CD4-positive, CD25-positive, alpha-beta regulatory T cell (primary cell): ENCODE measurements around the gene SMARCD3. TPM values are rescaled to one million over a fixed set of nuclear protein-coding genes. Genes with fewer than 3 reads are reported as not detected.

Experiments
- ATAC-seq, 2 donors: fragments of 150-1000 bp; cut with Tn5 transposase; one replicate each; pipeline ENCODE4 v1.10.0; 2021; ENCODE audit warnings: low read depth in 2 of 2, moderate number of reproducible peaks in 2 of 2, moderate library complexity in 1 of 2
- DNase-seq, 3 donors: peaks; one replicate each; pipeline versions ENCODE4 v3.0.0 to v3.0.0-alpha.2; 2012 to 2022; ENCODE audit warnings: mixed read lengths in 1 of 3
- H3K27ac ChIP-seq: one replicate; pipeline ENCODE4 v1.7.0; 2013; ENCODE audit warnings: mild to moderate bottlenecking, low read length; ENCODE audit not compliant: insufficient read depth, poor library complexity, severe bottlenecking
- H3K27me3 ChIP-seq: one replicate; pipeline ENCODE4 v1.7.0; 2013; ENCODE audit warnings: low read length; ENCODE audit not compliant: control insufficient read depth, insufficient read depth
- H3K36me3 ChIP-seq: one replicate; pipeline ENCODE4 v1.7.0; 2013; ENCODE audit warnings: mild to moderate bottlenecking, low read length, moderate library complexity; ENCODE audit not compliant: control insufficient read depth, insufficient read depth
- H3K4me1 ChIP-seq: 2 replicates; pipeline ENCODE4 v1.7.0; 2013; ENCODE audit warnings: mild to moderate bottlenecking, low read length; ENCODE audit not compliant: insufficient read depth, control insufficient read depth, poor library complexity, severe bottlenecking
- H3K4me3 ChIP-seq: one replicate; pipeline ENCODE4 v1.7.0; 2013; ENCODE audit warnings: low read depth, mild to moderate bottlenecking, low read length, moderate library complexity
- H3K9me3 ChIP-seq, 2 experiments: 1 replicate in 1 of 2; 2 replicates in 1 of 2; pipeline ENCODE4 v1.7.0; 2013; ENCODE audit warnings: low read length in 2 of 2, mild to moderate bottlenecking in 1 of 2, moderate library complexity in 1 of 2; ENCODE audit not compliant: control insufficient read depth in 2 of 2
- H3K27ac Mint-ChIP-seq, 3 donors: one replicate each; pipeline ENCODE4 v1.8.0; 2020 to 2022; ENCODE audit warnings: mild to moderate bottlenecking in 3 of 3, mixed read lengths in 3 of 3, moderate library complexity in 2 of 3
- H3K27me3 Mint-ChIP-seq: one replicate; pipeline ENCODE4 v1.8.0; 2022; ENCODE audit warnings: mild to moderate bottlenecking, mixed read lengths
- H3K36me3 Mint-ChIP-seq: one replicate; pipeline ENCODE4 v1.8.0; 2020; ENCODE audit warnings: mixed read lengths
- H3K4me1 Mint-ChIP-seq, 4 donors: one replicate each; pipeline ENCODE4 v1.8.0; 2020 to 2022; ENCODE audit warnings: mixed read lengths in 4 of 4, mild to moderate bottlenecking in 1 of 4
- H3K4me3 Mint-ChIP-seq, 4 donors: one replicate each; pipeline ENCODE4 v1.8.0; 2020 to 2022; ENCODE audit warnings: mild to moderate bottlenecking in 4 of 4, mixed read lengths in 4 of 4, moderate library complexity in 3 of 4
- H3K9me3 Mint-ChIP-seq, 7 donors: one replicate each; pipeline ENCODE4 v1.8.0; 2020 to 2022; ENCODE audit warnings: mixed read lengths in 7 of 7, mild to moderate bottlenecking in 3 of 7, moderate library complexity in 2 of 7
- polyA plus RNA-seq, 4 donors: library from polyadenylated mRNA; unstranded; fragments of 300-500 nt; fragmentation: Illumina TruSeq; gene quantifications; one replicate each; pipeline ENCODE4 v1.2.3, GENCODE V29; 2021
- total RNA-seq: library from RNA; stranded (reverse); gene quantifications from one replicate; pipeline ENCODE4 v1.2.3, GENCODE V29; 2022

Gene SMARCD3
- total and polyA plus RNA-seq, 5 donors from 2014 or later = 1.5 to 4.7 (median 2.5) TPM

GRCh38 chr7:151251689-151252560 lies 3.4 kb upstream of the SMARCD3 start:
- no peak overlapping the region for H3K27ac Mint-ChIP-seq
- ATAC-seq (no peak), DNase-seq (peak in 1 of 3 donors; percentile 10)
- peaks cover 0 to 3% (median 0%) of the 10 kb centered on the region in 7 donors for H3K9me3 Mint-ChIP-seq
- H3K4me1 Mint-ChIP-seq = peaks cover 0 to 45% (median 7%) of the 10 kb centered on the region in 4 donors
- H3K4me3 Mint-ChIP-seq = peak overlapping the region; percentile 34 to 72 (median 48)
- no peaks in the 10 kb centered on the region for H3K36me3 Mint-ChIP-seq
- Histone ChIP-seq H3K4me3 (no peak overlapping the region), H3K36me3 (no peaks in the 10 kb centered on the region), H3K27me3 (peaks cover 15% of the 10 kb centered on the region), H3K27ac (no peak overlapping the region), H3K4me1 (peaks cover 23% of the 10 kb centered on the region), H3K9me3 (no peaks in the 10 kb centered on the region)
- peaks cover 75% of the 10 kb centered on the region for H3K27me3 Mint-ChIP-seq

- Histone ChIP-seq H3K4me1 (peaks cover 23% of the 10 kb centered on the region), H3K4me3 (no peak overlapping the region), H3K9me3 (no peaks in the 10 kb centered on the region), H3K27ac (no peak overlapping the region), H3K27me3 (peaks cover 17% of the 10 kb centered on the region), H3K36me3 (no peaks in the 10 kb centered on the region)
- no peak for DNase-seq
- H3K9me3 Mint-ChIP-seq = peaks cover 0 to 3% (median 0%) of the 10 kb centered on the region in 7 donors
- H3K27me3 Mint-ChIP-seq = peaks cover 82% of the 10 kb centered on the region
- H3K4me1 Mint-ChIP-seq = peaks cover 0 to 50% (median 7%) of the 10 kb centered on the region in 4 donors
- no peaks in the 10 kb centered on the region for H3K36me3 Mint-ChIP-seq
- ATAC-seq = no peak
- no peak overlapping the region for H3K27ac Mint-ChIP-seq
- peak overlapping the region; percentile 65 to 84 (median 74) for H3K4me3 Mint-ChIP-seq
Measured at GRCh38 chr7:151251328-151251688, 2.8 kb upstream of the SMARCD3 start.

- H3K36me3 Mint-ChIP-seq = no peaks in the 10 kb centered on the region
- peaks cover 0 to 57% (median 7%) of the 10 kb centered on the region in 4 donors for H3K4me1 Mint-ChIP-seq
- no peak for DNase-seq
- H3K9me3 ChIP-seq = no peaks in the 10 kb centered on the region
- no peak overlapping the region for H3K27ac Mint-ChIP-seq
- peaks cover 29% of the 10 kb centered on the region for H3K4me1 ChIP-seq
- peaks cover 0 to 3% (median 0%) of the 10 kb centered on the region in 7 donors for H3K9me3 Mint-ChIP-seq
- no peak overlapping the region for H3K27ac ChIP-seq
- H3K4me3 ChIP-seq = no peak overlapping the region
- peak overlapping the region; percentile 65 to 84 (median 74) for H3K4me3 Mint-ChIP-seq
- H3K27me3 ChIP-seq = peaks cover 17% of the 10 kb centered on the region
- ATAC-seq = no peak
- H3K27me3 Mint-ChIP-seq = peaks cover 82% of the 10 kb centered on the region
- H3K36me3 ChIP-seq = no peaks in the 10 kb centered on the region
Measured at GRCh38 chr7:151250181-151251132, 2.0 kb upstream of the SMARCD3 start.

- ATAC-seq = no peak
- peaks cover 80% of the 10 kb centered on the region for H3K27me3 Mint-ChIP-seq
- peaks cover 0 to 3% (median 0%) of the 10 kb centered on the region in 7 donors for H3K9me3 Mint-ChIP-seq
- Histone ChIP-seq H3K4me1 (peaks cover 36% of the 10 kb centered on the region), H3K36me3 (no peaks in the 10 kb centered on the region), H3K9me3 (no peaks in the 10 kb centered on the region), H3K27me3 (peaks cover 19% of the 10 kb centered on the region), H3K4me3 (no peak overlapping the region), H3K27ac (no peak overlapping the region)
- H3K4me3 Mint-ChIP-seq = peak overlapping the region; percentile 74 to 86 (median 85)
- H3K4me1 Mint-ChIP-seq = peaks cover 0 to 61% (median 8%) of the 10 kb centered on the region in 4 donors
- no peak for DNase-seq
- H3K36me3 Mint-ChIP-seq = no peaks in the 10 kb centered on the region
- H3K27ac Mint-ChIP-seq = peak overlapping the region in 1 of 3 donors; percentile 59
Measured at GRCh38 chr7:151249732-151250072, 1.2 kb upstream of the SMARCD3 start.

- H3K4me3 ChIP-seq = no peak overlapping the region
- H3K4me1 ChIP-seq = peaks cover 41% of the 10 kb centered on the region
- DNase-seq = peak in 2 of 3 donors; percentile 35 to 38
- H3K36me3 ChIP-seq = no peaks in the 10 kb centered on the region
- Mint-ChIP-seq H3K4me1 (peaks cover 5 to 66% (median 11%) of the 10 kb centered on the region in 4 donors), H3K9me3 (peaks cover 0 to 3% (median 0%) of the 10 kb centered on the region in 7 donors), H3K27ac (peak overlapping the region in 1 of 3 donors; percentile 59), H3K27me3 (peaks cover 80% of the 10 kb centered on the region), H3K36me3 (no peaks in the 10 kb centered on the region), H3K4me3 (peak overlapping the region; percentile 72 to 86 (median 85))
- no peak overlapping the region for H3K27ac ChIP-seq
- ATAC-seq = peak; percentile 18 to 37
- H3K27me3 ChIP-seq = peaks cover 20% of the 10 kb centered on the region
- H3K9me3 ChIP-seq = no peaks in the 10 kb centered on the region
Measured at GRCh38 chr7:151249034-151249731, 689 bp upstream of the SMARCD3 start.

GRCh38 chr7:151247611-151248345 lies 716 bp downstream of the SMARCD3 start:
- no peaks in the 10 kb centered on the region for H3K36me3 Mint-ChIP-seq
- Histone ChIP-seq H3K4me1 (peaks cover 55% of the 10 kb centered on the region), H3K9me3 (no peaks in the 10 kb centered on the region), H3K27me3 (peaks cover 20% of the 10 kb centered on the region), H3K27ac (no peak overlapping the region), H3K4me3 (no peak overlapping the region), H3K36me3 (no peaks in the 10 kb centered on the region)
- ATAC-seq (no peak), DNase-seq (no peak)
- H3K4me3 Mint-ChIP-seq = peak overlapping the region in 3 of 4 donors; percentile 78 to 84 (median 78)
- H3K4me1 Mint-ChIP-seq = peaks cover 5 to 74% (median 21%) of the 10 kb centered on the region in 4 donors
- H3K27me3 Mint-ChIP-seq = peaks cover 76% of the 10 kb centered on the region
- H3K27ac Mint-ChIP-seq = no peak overlapping the region
- peaks cover 0 to 3% (median 0%) of the 10 kb centered on the region in 7 donors for H3K9me3 Mint-ChIP-seq
